Femur (tissue), 1 donor: ENCODE measurements around the gene TRHDE.

Experiments used
- DNase-seq: peaks from one replicate; pipeline ENCODE4 v3.0.0-alpha.2; 2017

The TRHDE gene

DNA sequence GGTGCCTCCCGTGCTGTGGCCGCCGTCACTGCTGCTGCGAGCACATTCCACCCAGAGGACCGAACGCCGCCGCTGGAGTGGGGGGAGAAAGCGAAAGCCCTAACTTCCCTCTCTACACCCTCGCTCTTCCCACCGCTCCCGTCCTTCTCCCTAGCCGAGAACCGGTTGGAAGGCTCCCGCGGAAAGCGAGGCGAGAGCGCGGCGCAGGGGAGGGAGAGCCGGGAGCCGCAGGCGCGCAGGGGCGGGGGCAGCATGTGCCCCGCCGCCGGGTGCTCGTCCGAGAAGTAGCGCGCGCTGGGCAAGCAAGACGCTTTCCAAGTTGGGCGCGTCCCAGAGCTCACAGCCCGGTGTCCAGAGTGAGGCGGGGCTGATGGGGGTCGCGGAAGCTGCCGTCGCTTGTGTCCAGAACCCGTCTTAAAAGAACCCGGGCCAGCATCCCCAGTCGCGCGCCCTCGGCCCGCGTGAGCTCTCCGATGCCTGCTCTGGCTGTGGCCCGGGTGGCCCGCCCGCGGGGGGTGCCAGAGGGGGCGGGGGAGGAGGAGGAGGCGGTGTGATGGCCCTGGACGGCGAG is at the start of gene TRHDE:
TRHDE (plus strand) TSS at position 280 of the 571 bp plus-strand sequence; CDS start at position 554, 274 bp downstream.
- DNase-seq = peak; percentile 55

GRCh38 chr12:72226510-72226909 is 45.7 kb upstream of the TRHDE start:
- DNase-seq = no peak

DNA sequence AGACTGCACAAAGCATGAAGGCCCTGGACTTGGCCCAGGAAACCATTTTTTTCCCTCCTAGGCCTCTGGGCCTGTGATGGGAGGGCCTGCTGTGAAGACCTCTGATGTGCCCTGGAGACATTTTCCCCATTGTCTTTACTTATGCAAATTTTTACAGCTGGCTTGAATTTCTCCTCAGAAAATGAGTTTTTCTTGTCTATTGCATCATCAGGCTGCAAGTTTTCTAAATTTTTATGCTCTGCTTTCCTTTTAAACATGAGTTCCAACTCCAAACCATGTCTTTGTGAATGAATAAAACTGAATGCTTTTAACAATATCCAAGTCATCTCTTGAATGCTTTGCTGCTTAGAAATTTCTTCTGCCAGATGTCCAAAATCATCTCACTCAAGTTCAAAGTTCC is 43.7 kb upstream of the TRHDE start:
- no peak for DNase-seq

DNA sequence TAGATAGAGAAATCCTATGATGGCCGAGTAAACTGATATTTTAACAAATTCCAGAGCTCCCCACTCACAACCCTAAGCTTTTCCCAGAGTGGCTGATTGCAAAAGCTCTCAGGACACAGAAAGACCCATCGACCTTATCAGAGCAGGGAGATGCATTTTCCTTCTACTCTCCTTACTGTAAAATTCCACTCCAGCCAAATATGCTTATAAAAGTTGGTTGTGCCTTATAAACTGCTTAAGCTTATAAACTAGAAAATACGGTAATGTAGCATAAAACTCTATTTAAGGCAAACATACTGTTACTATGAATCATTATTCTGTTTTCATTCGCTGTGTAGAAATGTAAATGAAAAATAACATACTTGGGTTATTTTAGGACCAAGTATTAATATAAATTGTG is 41.6 kb upstream of the TRHDE start:
- DNase-seq = no peak

GRCh38 chr12:72234886-72235285 is 37.3 kb upstream of the TRHDE start:
- no peak for DNase-seq

GRCh38 chr12:72236071-72236705 is 36.0 kb upstream of the TRHDE start:
- DNase-seq = no peak

DNA sequence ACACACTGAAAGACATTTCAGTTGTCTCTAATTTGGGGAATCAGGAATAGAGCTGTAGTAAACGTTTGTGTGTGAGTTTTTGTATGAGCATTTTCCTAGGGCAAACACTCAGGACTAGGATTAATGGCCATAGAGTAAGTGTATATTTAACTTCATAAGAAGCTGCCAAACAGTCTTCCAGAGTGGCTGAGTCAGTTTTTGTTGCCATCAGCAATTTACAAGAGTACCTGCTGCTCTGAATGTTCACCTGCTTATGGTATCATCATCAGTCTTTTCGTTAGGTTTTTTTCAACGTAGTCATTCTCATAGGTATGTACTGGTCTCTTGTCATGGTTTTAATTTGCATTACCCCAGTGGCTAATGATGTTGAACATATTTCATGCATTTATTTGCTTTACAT is 30.6 kb upstream of the TRHDE start:
- no peak for DNase-seq

- no peak for DNase-seq
These were observed 29.2 kb upstream of the TRHDE start for GRCh38 chr12:72242946-72243345.

DNA sequence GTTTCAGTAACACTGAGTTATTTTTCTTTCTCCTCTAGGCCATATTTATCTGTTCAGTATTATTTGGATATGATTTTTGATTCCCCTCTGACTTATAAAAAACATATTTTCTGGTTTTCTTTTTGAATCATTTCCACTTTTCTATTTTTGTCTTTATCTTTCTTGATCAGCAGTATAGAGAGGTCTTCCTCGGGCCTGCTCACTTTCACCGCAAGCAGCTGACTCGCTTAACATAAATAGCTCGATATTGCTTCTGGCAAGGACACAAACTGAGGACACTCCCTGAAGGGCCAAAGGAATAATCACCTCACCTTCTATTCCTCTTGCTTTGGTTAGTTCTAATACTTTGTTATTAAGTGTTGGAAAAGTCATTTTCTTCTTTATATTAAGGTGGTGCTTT is 25.8 kb upstream of the TRHDE start:
- DNase-seq = no peak

DNA sequence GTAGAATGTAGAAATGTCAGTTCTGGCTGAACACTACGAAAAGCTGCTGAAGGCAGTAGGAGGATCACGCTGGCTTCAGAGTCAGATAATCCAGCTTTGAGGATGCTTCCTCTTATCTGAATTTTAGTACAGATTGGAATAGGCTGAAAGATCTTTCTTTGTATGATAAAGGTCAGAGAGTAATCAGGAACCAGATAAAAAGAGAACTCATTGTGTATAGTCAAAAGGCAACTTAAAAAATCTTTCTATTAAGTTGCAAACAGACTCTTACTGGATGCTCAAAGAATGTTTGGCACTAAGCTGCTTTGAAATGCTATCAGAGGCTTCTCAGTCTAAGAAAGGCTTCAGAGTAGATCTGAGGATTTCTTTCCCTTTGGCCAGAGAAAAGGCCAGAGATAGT is 21.8 kb upstream of the TRHDE start:
- DNase-seq = no peak

GRCh38 chr12:72256725-72257124 is 15.4 kb upstream of the TRHDE start:
- no peak for DNase-seq

GRCh38 chr12:72261885-72262284 is 10.3 kb upstream of the TRHDE start:
- no peak for DNase-seq

DNA sequence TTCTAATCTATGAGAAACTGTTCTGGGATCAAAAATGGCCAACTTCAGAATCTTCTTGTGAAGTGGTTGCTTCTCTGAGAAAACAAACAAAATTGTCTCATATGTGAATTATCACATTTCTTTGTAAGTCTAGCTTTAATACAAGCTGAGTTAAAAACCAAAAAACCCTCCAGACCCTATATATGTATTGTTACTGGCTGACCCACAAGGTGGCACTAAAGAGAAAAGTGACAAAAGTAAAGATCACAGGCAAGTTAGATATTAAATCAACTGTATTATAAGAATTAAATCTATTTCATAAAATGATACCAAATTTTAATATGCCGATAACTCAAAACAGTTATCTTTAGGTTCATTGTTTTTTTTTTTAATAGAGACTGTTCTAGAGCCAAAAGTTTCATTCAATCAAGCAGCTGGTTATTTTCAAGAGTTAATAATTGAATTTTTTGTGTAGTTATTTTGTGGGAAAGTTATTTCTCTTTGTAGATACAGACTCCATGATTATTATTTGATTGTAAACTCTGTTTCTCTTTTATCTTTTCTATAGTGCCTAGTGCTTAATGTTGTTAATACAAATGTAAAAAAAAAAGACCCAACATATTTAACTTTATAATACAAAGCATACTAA is 7.5 kb upstream of the TRHDE start:
- DNase-seq = no peak

- DNase-seq = no peak
These were observed 4.2 kb upstream of the TRHDE start for GRCh38 chr12:72267974-72268373.

DNA sequence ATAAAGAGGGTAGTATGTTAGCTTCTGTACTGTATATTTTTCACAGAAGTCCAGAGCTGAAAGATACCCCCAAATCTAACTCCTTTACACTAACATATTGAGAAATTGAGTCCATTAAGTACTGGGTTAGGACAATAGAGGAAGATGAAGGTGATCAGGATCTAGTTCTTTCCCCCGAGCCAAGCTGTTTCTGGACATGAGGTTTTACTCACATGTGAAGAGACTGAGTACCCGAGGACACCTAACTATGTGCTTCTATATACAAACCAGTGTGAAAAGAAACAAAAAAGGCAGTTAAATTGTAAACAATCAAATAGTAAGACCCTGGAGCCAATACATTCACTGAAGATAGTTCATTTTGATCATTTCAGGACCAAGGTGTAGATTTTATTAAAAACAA is 3.8 kb upstream of the TRHDE start:
- DNase-seq = no peak

DNA sequence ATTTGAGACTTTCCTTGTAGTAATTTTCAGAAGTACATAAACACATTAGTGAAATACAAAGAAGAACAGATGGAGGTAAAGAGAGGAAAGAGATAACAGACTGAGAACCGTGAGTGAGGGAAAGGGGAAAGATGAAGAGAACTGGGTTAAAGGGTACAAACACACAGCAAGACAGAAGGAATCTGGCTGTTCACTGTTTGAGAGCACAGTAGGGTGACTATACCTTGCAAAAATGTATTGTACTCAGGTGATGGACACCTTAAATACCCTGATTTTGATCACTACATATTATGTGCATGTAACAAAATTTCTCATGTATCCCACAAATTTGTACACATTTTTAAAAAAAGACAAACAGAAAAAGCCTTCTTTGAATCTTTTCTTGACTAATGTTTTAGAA is 2.7 kb upstream of the TRHDE start:
- no peak for DNase-seq

DNA sequence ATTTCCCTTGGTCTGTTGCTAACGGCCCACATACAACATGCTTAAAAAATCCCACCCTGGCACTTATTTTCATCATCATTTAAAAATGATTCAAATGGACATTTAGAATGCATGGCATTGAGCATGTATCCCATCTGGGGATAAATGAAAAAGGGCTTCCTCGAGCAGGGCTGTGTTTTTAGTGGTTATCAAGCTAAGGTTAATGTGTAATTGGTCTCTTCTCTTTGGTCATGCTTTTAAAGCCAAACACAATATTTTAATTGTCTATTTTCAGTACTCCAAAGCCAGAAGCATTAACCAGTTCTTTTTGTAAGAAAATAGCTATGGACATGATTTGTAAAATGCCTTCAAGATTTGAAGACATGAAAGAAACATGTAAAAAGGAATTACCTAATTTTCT is 1.9 kb upstream of the TRHDE start:
- DNase-seq = no peak

- DNase-seq = no peak
These were observed 1.2 kb upstream of the TRHDE start for GRCh38 chr12:72270961-72271360.

- DNase-seq = peak; percentile 40
These were observed 599 bp upstream of the TRHDE start for GRCh38 chr12:72271451-72272090.

- DNase-seq = peak; percentile 20
These were observed 745 bp downstream of the TRHDE start for GRCh38 chr12:72272731-72273498.

GRCh38 chr12:72273499-72273837 is 1.3 kb downstream of the TRHDE start:
- no peak for DNase-seq

DNA sequence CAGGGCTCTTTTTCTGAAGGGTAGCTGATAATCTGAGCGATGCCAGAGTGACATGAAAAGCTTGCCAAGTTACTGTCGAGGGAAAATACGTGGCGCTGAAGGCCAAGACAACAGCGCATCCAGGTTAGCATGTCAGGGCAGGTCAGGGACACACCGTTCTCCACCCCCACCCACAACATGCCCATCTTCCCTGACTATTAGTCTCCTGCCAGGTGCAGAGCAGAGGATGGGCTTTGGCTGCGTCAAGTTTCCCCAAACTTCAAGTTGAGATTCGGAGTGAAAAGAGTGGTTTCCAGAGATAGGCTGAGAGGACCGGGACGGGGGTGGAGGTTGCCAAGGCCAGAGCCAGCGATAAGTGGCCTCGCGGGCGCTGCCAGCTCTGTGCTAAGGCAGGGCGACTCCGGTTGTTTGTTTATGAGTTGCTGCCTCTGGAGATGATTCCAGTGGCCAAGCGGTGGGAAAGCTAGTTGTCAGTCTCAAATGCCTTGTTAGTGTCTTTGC is 1.7 kb downstream of the TRHDE start:
- no peak for DNase-seq

DNA sequence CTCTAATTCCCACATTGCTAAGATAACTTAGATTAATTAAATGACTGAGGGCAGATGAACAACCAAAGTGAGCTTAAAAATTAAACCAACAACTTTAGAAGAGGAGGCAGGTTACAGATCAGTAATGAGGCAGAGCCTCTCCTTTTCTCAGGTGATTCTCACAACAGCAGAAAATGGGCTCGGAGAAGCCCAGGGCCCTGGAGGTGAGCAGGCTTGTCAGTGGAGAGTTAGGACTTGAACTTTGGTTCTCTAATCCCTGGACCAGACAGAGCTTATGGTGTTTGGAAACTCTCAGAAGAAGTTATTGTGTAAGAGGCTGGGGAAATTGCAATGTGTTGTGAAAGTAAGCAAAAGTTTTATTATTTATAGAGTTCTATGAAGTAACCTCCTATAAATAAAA is 2.8 kb downstream of the TRHDE start:
- no peak for DNase-seq
